Activated T-helper 1 cell treated with anti-CD3 and anti-CD28 coated beads, Interleukin-2, amount 50 U/mL, for 16 hours (primary cell): ENCODE data around the gene RASSF7.
A peak's percentile ranks its signal among the peaks of the same experiment; 100 is the strongest.

Experiments
- DNase-seq, 2 donors: peaks; one replicate each; pipeline ENCODE4 v3.0.0-alpha.2; 2020; ENCODE audit warnings: low read depth in 1 of 2, low spot score in 1 of 2

Gene RASSF7

DNA sequence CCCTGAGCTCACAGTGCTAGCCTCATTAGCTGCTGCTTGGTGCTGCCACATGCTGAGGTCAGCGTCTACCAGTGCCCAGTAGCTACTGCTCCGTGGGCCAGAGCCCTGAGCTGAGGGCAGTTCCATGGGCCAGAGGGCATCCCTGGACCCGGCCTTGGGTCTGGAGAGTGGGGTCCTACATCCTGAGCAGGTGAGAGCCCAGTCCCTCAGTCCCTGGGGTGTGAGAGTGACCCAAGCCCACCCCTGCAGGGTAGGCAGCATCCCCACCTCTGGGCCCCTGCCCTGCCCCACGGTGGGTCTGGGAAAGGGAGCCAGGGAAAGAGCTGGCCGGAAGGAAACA lies 10.1 kb upstream of the RASSF7 start:
- DNase-seq = no peak

- no peak for DNase-seq
Measured at GRCh38 chr11:551131-551530, 9.6 kb upstream of the RASSF7 start.

GRCh38 chr11:551596-551995 lies 9.2 kb upstream of the RASSF7 start:
- no peak for DNase-seq

GRCh38 chr11:553083-553987 lies 7.4 kb upstream of the RASSF7 start:
- DNase-seq = no peak

GRCh38 chr11:553988-554340 lies 6.8 kb upstream of the RASSF7 start:
- no peak for DNase-seq

- DNase-seq = peak; percentile 62 to 69
Measured at GRCh38 chr11:554428-555226, 6.1 kb upstream of the RASSF7 start.

- DNase-seq = no peak
Measured at GRCh38 chr11:555227-555779, 5.5 kb upstream of the RASSF7 start.

DNA sequence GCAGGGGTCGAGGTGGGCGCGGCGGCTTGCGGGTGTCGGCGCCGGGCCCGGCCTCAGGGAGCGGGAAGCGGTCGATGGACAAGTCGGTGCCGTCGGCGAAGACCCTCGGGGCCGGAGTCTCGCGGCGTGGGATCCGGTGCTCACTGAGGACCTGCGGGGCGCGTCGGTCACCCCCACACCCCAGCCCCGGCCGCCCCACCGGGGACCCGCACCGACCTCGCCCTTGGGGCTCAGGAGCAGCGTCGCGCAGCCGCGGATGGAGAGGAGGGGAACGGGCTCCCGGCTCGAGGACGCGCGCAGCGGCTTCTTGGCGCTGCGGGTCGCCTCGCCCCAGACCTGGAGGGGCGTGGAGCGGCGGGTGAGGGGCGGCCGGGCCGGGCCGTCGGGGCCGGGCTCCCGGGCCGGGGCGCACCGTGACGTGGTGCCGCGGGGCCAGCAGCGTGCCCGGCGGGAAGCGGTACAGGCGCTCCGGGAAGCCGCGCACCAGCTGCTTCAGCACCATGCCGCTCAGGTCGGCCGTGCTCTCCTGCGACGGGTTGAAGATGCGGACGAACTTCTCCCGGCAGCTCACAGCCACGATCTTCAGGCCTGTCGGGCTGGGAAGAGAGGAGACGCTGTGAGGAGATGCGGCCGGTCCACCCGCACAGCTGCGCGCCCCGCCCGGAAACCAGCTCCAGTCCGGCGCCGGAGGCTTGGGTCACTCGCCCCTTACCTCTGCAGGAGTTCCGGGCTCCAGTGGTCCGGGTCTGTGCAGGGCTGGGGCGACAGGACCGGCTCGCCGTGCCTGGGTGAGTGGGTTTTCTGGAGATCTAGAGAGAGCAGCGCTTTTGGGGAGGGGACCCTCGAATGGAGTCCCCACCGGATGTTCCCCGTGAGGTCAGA lies 4.7 kb upstream of the RASSF7 start:
- DNase-seq = no peak

DNA sequence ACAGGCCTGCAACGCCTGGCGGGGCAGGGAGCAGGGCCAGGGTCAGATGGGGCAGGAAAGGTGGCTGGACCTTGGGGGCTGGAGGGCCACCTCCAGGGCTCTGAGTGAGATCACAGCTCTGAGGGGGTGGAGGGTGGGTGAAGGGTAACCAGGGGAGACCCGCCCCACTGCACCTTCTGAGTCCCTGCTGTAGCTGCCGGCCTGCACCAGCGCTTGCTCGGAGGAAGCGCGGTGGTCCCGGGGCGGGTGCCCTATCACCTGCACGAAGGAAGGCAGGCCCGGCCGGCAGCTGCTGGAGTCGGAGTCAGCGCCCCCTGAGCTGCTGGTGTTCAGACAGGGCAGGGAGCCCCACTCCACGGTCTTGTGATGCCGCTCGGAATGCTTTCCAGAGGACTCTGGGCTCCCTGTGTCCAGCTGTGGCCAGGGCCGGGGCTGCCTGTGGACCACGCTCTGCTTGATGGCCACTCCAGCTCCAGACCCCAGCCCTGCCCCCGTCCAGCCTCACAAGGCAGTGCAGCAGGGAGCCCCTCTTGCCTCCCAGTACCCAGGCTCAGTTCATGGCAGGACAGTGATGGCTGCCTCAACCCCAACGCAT lies 4.0 kb upstream of the RASSF7 start:
- no peak for DNase-seq

GRCh38 chr11:557328-558132 lies 3.2 kb upstream of the RASSF7 start:
- no peak for DNase-seq

DNA sequence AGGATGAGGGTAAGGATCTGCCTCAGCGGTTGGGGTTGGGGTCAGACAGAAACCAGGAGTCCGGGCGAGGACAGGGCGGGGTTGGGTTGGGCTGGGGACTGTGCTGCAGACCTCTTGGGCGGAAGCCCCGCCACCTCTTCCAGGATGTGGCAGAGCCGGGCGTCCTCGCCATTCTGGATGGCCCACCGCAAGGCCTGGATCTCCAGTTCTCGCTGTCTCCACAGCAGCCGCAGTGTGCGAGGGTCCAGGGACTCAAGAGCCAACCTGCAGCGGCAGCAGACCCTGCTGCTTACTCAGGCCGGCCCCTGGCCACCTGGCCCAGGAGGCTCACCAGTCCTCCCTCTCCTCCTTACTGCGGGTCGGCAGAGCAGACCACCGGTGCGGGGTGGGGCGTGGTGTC lies 2.3 kb upstream of the RASSF7 start:
- DNase-seq = no peak

- no peak for DNase-seq
Measured at GRCh38 chr11:559020-559620, 1.6 kb upstream of the RASSF7 start.

GRCh38 chr11:559712-560304 lies 962 bp upstream of the RASSF7 start:
- no peak for DNase-seq

GRCh38 chr11:561148-562003 lies 606 bp downstream of the RASSF7 start:
- no peak for DNase-seq

DNA sequence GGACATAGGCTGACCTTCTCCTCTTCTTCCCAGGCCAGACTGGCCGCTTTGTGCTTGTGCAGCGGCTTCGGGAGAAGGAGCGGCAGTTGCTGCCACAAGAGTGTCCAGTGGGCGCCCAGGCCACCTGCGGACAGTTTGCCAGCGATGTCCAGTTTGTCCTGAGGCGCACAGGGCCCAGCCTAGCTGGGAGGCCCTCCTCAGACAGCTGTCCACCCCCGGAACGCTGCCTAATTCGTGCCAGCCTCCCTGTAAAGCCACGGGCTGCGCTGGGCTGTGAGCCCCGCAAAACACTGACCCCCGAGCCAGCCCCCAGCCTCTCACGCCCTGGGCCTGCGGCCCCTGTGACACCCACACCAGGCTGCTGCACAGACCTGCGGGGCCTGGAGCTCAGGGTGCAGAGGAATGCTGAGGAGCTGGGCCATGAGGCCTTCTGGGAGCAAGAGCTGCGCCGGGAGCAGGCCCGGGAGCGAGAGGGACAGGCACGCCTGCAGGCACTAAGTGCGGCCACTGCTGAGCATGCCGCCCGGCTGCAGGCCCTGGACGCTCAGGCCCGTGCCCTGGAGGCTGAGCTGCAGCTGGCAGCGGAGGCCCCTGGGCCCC lies 1.4 kb downstream of the RASSF7 start:
- DNase-seq = no peak

DNA sequence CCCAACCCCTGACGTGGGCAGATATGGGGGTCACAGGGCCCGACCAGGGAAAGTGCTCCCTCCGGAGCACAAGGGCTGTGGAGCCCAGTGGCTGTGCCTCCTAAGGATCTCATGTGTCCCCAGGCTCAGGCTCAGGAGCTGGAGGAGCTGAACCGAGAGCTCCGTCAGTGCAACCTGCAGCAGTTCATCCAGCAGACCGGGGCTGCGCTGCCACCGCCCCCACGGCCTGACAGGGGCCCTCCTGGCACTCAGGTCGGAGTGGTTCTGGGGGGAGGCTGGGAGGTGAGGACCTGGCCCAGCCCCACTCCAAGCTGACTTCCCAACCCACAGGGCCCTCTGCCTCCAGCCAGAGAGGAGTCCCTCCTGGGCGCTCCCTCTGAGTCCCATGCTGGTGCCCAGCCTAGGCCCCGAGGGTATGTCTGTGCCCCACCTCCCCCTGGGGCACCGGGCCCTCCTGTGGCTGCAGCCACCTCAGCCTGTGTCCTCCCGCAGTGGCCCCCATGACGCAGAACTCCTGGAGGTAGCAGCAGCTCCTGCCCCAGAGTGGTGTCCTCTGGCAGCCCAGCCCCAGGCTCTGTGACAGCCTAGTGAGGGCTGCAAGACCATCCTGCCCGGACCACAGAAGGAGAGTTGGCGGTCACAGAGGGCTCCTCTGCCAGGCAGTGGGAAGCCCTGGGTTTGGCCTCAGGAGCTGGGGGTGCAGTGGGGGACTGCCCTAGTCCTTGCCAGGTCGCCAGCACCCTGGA lies 2.5 kb downstream of the RASSF7 start:
- no peak for DNase-seq
